Body of pancreas (tissue), 4 donors: ENCODE measurements around the gene CROCC2.

Experiments
- POLR2A ChIP-seq, 3 donors: fragments of 450-650 bp; IDR thresholded peaks; one replicate each; pipeline ENCODE4 v1.6.1; 2016; ENCODE audit warnings: antibody characterized with exemption in 3 of 3, mild to moderate bottlenecking in 2 of 3
- TF ChIP-seq, protein P1 (sequence below), 7 experiments: fragments of 450-650 bp in 4 of 7; fragments of 200-600 bp in 3 of 7; sonication (generic) in 3 of 7; IDR thresholded peaks; one replicate each; pipeline ENCODE4 v1.5.1; 2016 to 2019; ENCODE audit warnings: antibody characterized with exemption in 7 of 7

DNA sequence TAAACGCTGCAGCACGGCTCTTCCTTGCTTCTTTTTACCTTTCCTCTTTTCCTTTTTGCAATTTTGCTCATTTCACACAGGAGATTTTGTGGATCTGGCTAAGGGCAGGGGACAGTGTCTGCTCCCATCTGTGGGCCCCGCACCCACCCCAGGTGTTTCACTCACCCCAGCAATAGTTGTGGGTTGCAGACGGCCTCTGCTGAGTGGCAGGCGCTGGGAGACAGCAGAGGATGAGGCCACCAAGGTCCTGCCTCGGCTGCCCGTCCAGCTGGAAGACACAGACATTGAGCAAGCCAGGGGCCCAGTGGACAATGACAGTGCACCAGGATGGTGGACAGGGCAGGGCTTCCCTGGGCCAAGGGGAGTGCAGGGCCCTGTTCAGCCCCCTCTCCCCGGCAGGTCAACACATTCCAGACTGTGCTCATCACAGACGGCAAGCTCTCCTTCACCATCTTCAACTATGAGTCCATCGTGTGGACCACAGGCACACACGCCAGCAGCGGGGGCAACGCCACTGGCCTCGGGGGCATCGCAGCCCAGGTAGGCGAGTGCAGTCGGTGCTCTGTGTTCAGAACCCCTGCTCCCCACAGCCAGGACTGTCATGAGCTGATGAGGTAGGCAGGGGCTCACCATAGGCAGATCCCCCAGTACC is 127.3 kb downstream of the CROCC2 start:
- TF ChIP-seq, protein P1, sequence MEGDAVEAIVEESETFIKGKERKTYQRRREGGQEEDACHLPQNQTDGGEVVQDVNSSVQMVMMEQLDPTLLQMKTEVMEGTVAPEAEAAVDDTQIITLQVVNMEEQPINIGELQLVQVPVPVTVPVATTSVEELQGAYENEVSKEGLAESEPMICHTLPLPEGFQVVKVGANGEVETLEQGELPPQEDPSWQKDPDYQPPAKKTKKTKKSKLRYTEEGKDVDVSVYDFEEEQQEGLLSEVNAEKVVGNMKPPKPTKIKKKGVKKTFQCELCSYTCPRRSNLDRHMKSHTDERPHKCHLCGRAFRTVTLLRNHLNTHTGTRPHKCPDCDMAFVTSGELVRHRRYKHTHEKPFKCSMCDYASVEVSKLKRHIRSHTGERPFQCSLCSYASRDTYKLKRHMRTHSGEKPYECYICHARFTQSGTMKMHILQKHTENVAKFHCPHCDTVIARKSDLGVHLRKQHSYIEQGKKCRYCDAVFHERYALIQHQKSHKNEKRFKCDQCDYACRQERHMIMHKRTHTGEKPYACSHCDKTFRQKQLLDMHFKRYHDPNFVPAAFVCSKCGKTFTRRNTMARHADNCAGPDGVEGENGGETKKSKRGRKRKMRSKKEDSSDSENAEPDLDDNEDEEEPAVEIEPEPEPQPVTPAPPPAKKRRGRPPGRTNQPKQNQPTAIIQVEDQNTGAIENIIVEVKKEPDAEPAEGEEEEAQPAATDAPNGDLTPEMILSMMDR (IDR thresholded peaks at IDR 0.05) = no peak
- no peak for TF ChIP-seq POLR2A (IDR thresholded peaks at IDR 0.05)
